ENCODE results near the gene DROSHA.

DNA sequence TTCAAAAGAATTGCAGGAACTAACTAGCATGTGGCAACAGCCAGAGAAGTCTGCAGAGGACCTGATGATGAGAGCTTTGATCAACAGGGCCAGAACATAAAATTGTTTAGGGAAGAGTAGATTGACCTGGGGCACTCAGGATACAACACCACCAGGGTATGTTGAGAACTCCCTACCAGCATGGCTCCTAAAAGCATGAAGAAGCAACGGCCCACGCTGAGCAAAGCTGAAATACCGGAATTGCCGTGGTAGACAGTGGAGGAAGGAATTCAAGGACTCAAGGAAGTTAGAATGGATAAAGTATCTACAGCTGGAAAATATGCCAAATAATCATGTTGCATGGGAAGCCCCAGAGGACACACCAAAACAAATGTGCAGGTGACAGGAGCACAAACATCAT is 31.6 kb downstream of the DROSHA start:
- TF ChIP-seq, protein P1, sequence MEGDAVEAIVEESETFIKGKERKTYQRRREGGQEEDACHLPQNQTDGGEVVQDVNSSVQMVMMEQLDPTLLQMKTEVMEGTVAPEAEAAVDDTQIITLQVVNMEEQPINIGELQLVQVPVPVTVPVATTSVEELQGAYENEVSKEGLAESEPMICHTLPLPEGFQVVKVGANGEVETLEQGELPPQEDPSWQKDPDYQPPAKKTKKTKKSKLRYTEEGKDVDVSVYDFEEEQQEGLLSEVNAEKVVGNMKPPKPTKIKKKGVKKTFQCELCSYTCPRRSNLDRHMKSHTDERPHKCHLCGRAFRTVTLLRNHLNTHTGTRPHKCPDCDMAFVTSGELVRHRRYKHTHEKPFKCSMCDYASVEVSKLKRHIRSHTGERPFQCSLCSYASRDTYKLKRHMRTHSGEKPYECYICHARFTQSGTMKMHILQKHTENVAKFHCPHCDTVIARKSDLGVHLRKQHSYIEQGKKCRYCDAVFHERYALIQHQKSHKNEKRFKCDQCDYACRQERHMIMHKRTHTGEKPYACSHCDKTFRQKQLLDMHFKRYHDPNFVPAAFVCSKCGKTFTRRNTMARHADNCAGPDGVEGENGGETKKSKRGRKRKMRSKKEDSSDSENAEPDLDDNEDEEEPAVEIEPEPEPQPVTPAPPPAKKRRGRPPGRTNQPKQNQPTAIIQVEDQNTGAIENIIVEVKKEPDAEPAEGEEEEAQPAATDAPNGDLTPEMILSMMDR (conservative IDR thresholded peaks at IDR 0.05), result no peak
- no peak for TF ChIP-seq EZH2 (IDR thresholded peaks at IDR 0.05; ENCODE audit: low read depth)
